Measurements from ENCODE around the gene NR1H4. TPM values are rescaled to one million over a fixed set of nuclear protein-coding genes. Genes with fewer than 3 reads are reported as not detected.

NR1H4 gene
- total and polyA plus RNA-seq, 2 of the 8 experiments (the other 6 are each of a cell fraction or from before 2014, with no cell fraction given) = not detected

DNA sequence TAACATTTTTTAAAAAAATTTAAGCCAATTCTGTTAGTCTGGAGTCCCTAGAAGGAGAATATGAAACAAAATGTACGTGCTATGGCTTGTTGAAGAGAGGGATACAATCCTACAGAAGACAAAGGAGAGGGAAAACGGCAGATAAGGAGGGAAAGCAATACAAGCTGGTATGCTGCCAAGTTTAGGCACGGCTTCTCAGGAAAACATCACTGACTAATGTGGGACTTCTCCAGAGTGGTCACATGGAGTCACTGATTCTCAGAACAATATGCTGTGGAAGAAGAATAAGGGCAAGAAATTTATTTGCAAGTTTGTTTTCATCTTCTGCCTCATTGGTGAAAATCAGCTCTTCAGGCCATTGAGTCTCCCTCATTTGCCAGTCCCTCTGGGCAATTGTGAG, 22.9 kb upstream of the NR1H4 start (continued):
- TF ChIP-seq SIN3A (conservative IDR thresholded peaks at IDR 0.05 in 1 of 2, IDR thresholded peaks at IDR 0.05 in 1 of 2; ENCODE audit: low read depth in 1 of 2, low read length in 2 of 2) = no peak
- TF ChIP-seq SUZ12 (IDR thresholded peaks at IDR 0.05; ENCODE audit: low read length) = no peak
- TF ChIP-seq SIRT6 (IDR thresholded peaks at IDR 0.05; ENCODE audit: low read length) = no peak
- TF ChIP-seq KDM4A (IDR thresholded peaks at IDR 0.05; ENCODE audit: low read depth, low read length, severe bottlenecking) = no peak
- TF ChIP-seq, protein P1, sequence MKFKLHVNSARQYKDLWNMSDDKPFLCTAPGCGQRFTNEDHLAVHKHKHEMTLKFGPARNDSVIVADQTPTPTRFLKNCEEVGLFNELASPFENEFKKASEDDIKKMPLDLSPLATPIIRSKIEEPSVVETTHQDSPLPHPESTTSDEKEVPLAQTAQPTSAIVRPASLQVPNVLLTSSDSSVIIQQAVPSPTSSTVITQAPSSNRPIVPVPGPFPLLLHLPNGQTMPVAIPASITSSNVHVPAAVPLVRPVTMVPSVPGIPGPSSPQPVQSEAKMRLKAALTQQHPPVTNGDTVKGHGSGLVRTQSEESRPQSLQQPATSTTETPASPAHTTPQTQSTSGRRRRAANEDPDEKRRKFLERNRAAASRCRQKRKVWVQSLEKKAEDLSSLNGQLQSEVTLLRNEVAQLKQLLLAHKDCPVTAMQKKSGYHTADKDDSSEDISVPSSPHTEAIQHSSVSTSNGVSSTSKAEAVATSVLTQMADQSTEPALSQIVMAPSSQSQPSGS (IDR thresholded peaks at IDR 0.05; ENCODE audit: low read length) = no peak

Data from H1 (cell line).